ENCODE results near the gene MCC.

Gene MCC

GRCh38 chr5:113257545-113257944, 230.7 kb downstream of the MCC start:
- DNase-seq (ENCODE audit: low read depth): no peak
- TF ChIP-seq CTCF (conservative IDR thresholded peaks at IDR 0.05; ENCODE audit: control insufficient read depth, insufficient read depth, low read depth, low read length): no peak
- no peak overlapping the region for H3K4me3 ChIP-seq (ENCODE audit: control insufficient read depth, low read depth, low read length)

GRCh38 chr5:113256671-113257452, 231.4 kb downstream of the MCC start:
- DNase-seq (ENCODE audit: low read depth): no peak
- H3K4me3 ChIP-seq (ENCODE audit: control insufficient read depth, low read depth, low read length): no peak overlapping the region
- TF ChIP-seq CTCF (conservative IDR thresholded peaks at IDR 0.05; ENCODE audit: control insufficient read depth, insufficient read depth, low read depth, low read length): no peak

GRCh38 chr5:113255579-113256386, 232.5 kb downstream of the MCC start:
- DNase-seq (ENCODE audit: low read depth): no peak
- no peak for TF ChIP-seq CTCF (conservative IDR thresholded peaks at IDR 0.05; ENCODE audit: control insufficient read depth, insufficient read depth, low read depth, low read length)

GRCh38 chr5:113255105-113255504, 233.1 kb downstream of the MCC start:
- no peak overlapping the region for H3K4me3 ChIP-seq (ENCODE audit: control insufficient read depth, low read depth, low read length)
- TF ChIP-seq CTCF (conservative IDR thresholded peaks at IDR 0.05; ENCODE audit: control insufficient read depth, insufficient read depth, low read depth, low read length): no peak
- no peak for DNase-seq (ENCODE audit: low read depth)

More at GRCh38 chr5:113255579-113256386, 232.5 kb downstream of the MCC start:
- H3K4me3 ChIP-seq (ENCODE audit: control insufficient read depth, low read depth, low read length): no peak overlapping the region

- H3K4me3 ChIP-seq (ENCODE audit: control insufficient read depth, low read depth, low read length): no peak overlapping the region
- no peak for DNase-seq (ENCODE audit: low read depth)
- TF ChIP-seq CTCF (conservative IDR thresholded peaks at IDR 0.05; ENCODE audit: control insufficient read depth, insufficient read depth, low read depth, low read length): no peak
Observed at GRCh38 chr5:113253037-113253436, 235.2 kb downstream of the MCC start.

- DNase-seq (ENCODE audit: low read depth): no peak
- TF ChIP-seq CTCF (conservative IDR thresholded peaks at IDR 0.05; ENCODE audit: control insufficient read depth, insufficient read depth, low read depth, low read length): no peak
- no peak overlapping the region for H3K4me3 ChIP-seq (ENCODE audit: control insufficient read depth, low read depth, low read length)
Observed at GRCh38 chr5:113252066-113252465, 236.2 kb downstream of the MCC start.
